UCSD-AML1 (cell line): ENCODE results near the gene CBL.

Experiments
- DNase-seq: peaks from one replicate; lab custom pipeline; 2025; ENCODE audit not compliant: unreplicated experiment; lab: John Stamatoyannopoulos, UW

Gene CBL

GRCh38 chr11:119307219-119307618, 101.1 kb downstream of the CBL start:
- DNase-seq, result no peak

- DNase-seq, result no peak
Observed at GRCh38 chr11:119307974-119308373, 101.8 kb downstream of the CBL start.

DNA sequence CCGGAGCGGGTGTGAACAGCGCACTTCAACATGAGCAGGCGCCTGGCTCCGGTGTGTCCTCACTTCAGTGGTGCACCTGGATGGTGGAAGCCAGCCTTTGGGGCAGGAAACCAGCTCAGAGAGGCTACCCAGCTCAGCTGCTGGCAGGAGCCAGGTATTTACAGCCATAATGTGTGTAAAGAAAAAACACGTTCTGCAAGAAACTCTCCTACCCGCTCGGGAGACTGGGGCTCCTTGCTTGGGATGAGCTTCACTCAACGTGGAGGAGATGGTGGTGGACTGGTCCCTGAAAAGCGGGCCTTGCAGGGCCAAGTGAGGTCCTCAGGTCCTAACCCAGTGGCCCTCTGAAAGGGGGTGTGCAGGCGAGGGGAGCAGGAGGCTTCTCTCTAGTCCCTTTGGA, 103.3 kb downstream of the CBL start:
- no peak for DNase-seq

DNA sequence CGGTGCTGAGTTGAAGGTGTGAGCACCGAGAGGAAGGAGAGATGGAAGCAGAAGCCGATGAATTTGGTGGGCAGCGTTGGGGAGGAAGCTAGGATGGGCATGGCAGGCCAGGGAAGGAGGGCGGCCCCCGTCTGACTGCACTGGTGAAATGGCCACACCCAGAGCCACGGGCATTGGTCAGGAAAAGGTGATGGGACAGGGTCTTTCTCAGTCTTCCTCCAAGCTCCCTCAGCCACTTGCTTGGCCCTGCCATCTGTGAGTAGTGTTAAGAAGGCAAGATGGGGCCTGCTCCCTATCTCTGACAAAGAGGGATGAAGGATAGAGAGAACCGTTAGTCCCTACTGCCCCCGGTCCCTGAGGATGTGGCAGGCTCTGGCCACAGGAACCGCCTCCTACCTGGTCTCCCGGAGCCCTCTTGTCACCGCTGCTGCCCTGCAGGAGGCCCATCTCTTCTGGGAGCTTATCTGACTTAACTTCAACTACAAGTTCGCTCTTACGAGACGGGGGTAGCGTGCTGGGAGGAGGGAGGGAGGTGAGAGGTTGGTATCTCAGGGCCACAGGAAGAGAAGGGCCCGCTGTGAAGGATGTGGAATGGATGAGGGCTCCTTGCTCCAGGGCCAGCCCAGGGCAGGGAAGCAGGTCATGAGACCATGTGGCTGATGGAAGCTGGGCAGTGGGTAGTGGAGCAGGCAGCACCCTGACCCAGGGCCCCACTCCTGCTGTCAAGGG, 104.0 kb downstream of the CBL start:
- DNase-seq, result no peak

- no peak for DNase-seq
Observed at GRCh38 chr11:119310682-119311052, 104.5 kb downstream of the CBL start.

DNA sequence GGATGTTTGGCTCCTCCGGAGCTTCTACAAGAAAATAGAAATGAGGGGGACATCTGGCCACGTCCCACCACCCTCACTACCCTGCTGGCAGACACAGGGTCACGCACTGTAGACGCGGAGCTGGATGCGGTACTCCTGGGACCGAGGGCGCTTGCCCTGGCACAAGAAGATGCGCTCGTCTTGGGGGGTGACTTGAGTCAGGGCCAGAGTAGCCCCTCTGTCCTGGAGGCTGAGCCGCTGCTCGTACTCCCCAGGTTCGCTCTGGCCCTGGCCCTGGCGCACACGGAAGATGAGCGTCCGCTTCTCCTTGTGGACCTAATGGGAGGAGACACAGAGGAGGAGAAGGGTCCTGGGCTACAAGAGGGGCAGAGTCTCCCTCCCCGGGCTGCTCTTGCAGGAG, 108.6 kb downstream of the CBL start:
- no peak for DNase-seq

- DNase-seq, result no peak
Observed at GRCh38 chr11:119315131-119316015, 109.2 kb downstream of the CBL start.

- no peak for DNase-seq
Observed at GRCh38 chr11:119316016-119316728, 110.0 kb downstream of the CBL start.

GRCh38 chr11:119316729-119317591, 110.8 kb downstream of the CBL start, which contains the start of gene MCAM:
MCAM (minus strand) TSS chr11:119317130; CDS start chr11:119317101, 29 bp downstream.
- DNase-seq, result no peak

GRCh38 chr11:119317592-119318239, 111.6 kb downstream of the CBL start:
- DNase-seq, result no peak

GRCh38 chr11:119318240-119319135, 112.3 kb downstream of the CBL start:
- peak; percentile 65 for DNase-seq

DNA sequence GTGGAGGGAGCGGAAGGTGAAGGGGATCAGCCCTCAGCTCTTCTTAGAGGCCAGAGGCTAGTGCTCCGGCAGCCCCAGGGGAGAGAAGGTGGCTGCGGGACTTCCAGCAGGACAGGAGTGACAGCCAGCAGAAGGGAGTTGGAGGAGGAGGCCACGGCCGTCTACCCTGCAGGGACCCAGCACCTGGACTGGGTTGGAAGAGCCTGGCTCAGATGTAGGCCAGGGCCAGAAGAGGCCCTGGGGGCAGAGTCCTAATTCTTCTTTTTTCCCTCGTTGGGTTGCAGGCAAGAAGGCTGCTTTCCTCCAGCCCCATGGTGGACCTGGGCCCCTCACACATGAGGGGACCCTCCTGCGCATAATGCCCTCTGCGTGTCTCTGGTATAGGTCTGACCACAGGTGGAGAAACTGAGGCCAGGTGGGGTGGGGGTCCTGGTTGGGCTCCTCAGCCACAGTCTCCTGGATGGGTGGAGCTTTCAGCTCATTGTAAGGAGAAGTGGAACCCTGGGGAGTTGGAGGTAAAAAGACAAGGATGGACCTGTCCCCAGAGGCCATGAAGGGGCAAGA, 113.1 kb downstream of the CBL start:
- DNase-seq, result no peak

DNA sequence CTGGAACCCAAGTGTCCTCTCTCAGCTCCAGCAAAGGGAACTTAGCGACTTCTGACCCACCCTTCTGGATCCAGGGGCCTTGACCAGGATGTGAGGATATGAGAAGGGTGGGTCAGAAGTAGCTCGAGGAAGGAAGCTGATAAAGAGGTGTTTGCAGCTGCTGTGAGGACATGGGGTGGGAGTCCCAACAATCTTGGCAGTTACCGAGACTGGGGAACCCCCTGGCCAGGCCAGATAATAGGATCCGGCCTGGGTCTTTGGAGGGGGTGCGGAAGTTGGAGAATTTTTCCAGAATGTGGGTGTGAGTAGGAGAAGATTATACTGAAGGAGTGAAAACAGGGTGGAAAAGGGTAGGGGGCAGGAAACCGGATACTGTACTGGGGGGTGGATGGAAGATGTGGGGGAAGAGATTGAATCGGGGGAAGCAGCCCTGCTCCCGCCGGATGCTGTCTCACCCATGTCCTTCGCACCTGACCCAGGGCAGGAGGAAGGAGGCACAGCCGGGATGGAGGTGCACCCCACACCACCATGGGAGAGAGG, 113.6 kb downstream of the CBL start:
- no peak for DNase-seq

GRCh38 chr11:119320240-119320775, 114.2 kb downstream of the CBL start:
- DNase-seq, result no peak

- no peak for DNase-seq
Observed at GRCh38 chr11:119320776-119321524, 114.8 kb downstream of the CBL start.

DNA sequence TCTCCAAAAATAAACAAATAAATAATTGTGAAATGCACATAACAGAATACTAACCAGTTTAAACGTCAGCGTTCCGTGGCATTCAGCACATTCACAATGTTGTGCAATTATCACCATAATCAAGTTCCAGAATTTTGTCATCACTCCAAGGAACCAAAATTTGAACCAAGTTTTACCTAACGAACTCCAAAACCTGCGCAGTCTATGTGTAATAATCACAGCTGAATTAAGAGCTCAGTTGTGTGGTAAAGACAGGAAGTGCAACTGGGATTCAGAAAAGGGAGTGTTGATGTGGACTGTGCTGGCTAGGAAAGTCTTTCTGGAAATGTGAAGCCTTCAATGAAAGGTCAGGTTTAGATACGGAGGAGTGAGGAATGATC, 116.2 kb downstream of the CBL start:
- no peak for DNase-seq

DNA sequence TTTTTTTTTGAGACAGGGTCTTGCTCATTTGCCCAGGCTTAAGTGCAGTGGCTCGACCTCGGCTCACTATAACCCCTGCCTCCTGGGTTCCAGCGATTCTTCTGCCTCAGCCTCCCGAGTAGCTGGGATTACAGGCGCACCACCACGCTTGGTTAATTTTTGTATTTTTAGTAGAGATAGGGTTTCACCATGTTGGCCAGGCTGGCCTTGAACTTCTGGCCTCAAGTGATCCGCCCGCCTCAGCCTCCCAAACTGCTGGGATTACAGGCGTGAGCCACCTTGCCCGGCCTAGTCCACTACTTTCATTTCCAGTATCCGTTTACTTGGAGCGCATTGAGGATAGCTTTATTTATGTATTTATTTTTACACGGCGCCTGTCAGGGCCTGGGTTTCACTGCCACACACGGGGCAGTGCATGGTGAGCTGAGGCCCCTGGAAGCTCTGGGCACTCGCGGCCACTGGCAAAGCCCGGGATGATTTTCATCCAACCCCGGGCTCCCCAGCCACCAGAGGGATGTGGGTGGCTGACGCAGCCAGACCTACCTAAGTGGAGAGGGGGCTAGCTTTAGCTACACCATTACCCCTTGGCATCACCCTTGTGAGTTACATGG, 116.9 kb downstream of the CBL start:
- DNase-seq, result no peak
